GM21423 (cell line): ENCODE data around the gene GDF15.
"Not testable (repeated sequence)": the region's sequence is repeated elsewhere in the genome, so short reads cannot be mapped to it uniquely, and the experiment has no call there.

Experiments
- ATAC-seq: cut with Tn5 transposase; IDR thresholded peaks from one replicate; pipeline ENCODE4 v1.9.1; 2021; ENCODE audit warnings: mild to moderate bottlenecking, moderate library complexity; ENCODE audit not compliant: unreplicated experiment

GDF15 gene

GRCh38 chr19:18390065-18390907 lies 4.3 kb downstream of the GDF15 start:
- ATAC-seq = no peak

DNA sequence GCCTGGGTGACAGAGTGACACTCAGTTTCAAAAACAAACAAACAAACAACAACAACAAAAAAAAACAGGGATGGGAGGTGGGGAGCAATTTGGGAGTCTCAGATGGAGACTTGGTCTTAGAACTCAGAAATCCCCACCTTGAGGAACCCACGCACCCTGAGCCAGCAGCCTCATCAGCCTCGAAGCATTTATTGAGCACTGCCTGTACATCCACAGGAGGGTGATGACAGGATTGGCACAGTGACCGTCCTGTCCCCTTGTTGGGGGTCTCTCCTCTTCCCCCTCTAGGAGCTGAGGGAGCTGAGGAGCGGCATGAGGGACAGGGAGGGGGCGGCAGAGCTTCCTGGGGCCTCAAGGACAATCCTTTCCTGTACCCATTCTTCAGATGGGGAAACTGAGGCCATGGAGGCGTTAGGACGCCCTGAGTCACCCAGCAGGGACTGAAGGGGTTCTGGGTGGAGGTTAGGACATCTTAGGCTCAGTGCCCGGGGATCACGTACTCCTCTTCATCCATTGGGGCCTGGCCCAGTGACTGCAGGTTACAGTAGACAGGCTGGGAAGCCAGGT lies 5.6 kb downstream of the GDF15 start:
- no peak for ATAC-seq

- no peak for ATAC-seq
Measured at GRCh38 chr19:18392417-18392816, 6.5 kb downstream of the GDF15 start.

- no peak for ATAC-seq
Measured at GRCh38 chr19:18392926-18393325, 7.0 kb downstream of the GDF15 start.

DNA sequence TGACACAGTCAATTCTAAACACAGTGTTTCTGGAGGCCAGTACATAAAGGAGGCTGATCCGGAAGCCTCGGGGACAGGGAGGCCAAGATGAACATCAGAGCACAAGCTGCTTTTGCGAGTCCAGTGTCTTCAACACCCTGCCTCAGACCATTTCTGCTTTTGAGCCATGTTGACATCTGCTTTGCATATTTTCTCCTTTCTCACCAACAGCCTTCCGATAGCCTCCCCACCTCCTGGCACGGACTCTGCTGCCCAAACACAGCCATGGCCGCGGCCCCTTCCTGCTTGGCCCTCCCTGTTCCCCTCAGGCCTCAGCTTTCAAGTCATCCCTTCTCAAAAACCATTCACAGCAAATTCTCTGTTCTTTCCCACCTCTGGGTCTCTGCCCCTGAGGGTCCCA lies 7.9 kb downstream of the GDF15 start:
- no peak for ATAC-seq

- ATAC-seq = no peak
Measured at GRCh38 chr19:18396471-18397241, 10.7 kb downstream of the GDF15 start.

GRCh38 chr19:18397242-18398202 lies 11.6 kb downstream of the GDF15 start, which contains the start of gene LRRC25:
TSS of gene LRRC25 (minus strand) at chr19:18397622. CDS start at chr19:18396963, 659 bp downstream.
- ATAC-seq = no peak

DNA sequence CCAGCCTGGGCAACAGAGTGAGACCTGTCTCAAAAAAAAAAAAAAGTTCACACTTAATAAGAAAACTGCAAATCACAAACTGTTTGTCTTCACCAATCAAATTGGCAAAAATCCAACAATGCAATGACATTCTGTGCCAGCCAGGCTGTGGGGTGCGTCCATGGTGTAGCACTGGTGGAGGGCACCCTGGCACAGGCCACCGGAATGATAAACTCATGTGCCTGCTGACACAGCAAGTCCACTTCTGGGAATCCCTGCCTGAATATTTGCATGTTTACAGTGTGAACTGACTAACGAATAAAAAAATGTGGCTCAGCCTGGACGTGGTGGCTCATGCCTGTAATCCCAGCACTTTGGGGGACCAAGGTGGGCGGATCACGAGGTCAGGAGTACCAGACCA lies 13.1 kb downstream of the GDF15 start:
- no peak for ATAC-seq

DNA sequence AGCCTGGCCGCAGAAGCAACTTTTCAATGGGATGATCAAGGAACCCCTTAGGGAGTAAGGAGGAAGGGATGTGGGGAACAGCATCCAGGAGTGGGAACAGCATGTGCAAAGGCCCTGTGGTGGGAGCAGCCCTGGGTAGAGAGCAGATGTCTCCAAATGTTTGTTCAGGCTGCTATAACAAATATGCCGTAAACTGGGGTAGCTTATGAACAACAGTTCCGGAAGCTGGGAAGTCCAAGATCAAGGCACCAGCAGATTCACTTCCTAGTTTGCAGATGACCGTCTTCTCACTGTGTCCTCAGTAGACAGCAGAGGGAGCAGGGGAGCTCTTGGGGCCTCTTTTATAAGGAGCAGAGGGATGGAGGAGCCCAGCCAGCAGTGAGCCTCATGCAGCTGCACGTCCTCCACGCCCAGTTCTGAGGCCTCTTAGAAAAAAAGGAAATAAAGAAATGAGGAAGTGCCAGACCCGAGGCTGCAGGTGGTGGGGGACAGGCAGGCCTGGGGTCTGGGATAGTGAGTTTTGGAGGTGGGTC lies 15.7 kb downstream of the GDF15 start:
- no peak for ATAC-seq

DNA sequence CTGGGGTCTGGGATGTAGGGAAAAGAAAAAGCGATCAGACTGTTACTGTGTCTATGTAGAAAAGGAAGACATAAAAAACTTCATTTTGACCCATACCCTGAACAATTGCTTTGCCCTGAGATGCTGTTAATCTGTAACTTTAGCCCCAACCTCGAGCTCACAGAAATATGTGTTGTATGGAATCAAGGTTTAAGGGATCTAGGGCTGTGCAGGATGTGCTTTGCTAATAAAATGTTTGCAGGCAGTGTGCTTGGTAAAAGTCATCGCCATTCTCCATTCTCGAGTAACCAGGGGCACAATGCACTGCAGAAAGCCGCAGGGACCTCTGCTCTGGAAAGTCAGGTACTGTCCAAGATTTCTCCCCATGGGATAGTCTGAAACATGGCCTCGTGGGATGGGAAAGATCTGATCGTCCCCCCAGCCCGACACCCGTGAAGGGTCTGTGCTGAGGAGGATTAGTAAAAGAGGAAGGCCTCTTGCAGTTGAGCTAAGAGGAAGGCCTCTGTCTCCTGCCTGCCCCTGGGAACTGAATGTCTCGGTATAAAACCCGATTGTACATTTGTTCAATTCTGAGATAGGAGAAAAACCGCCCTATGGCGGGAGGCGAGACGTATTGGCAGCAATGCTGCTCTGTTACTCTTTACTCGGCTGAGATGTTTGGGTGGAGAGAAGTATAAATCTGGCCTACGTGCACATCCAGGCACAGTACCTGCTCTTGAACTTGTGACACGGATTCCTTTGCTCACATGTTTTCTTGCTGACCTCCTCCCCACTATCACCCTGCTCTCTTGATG lies 16.7 kb downstream of the GDF15 start:
- ATAC-seq = not testable (repeated sequence)

GRCh38 chr19:18405754-18406153 lies 19.8 kb downstream of the GDF15 start:
- ATAC-seq = not testable (repeated sequence)

DNA sequence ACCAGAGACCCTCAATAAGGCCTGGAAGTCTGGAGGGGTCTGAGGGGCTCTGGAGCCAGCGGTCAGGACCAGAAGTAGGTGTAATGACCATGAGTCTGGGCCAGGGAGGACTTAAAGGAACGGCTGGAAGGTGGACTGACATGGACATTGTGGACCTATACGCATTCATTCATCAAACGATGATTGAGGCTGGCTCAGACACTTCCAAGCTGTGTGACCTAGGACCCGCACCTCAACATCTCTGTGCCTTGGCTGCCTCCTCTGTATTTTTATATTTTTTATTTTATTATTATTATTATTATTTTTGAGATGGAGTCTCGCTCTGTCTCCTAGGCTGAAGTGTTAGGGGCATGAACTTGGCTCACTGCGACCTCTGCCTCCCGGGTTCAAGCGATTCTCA lies 20.8 kb downstream of the GDF15 start:
- no peak for ATAC-seq

DNA sequence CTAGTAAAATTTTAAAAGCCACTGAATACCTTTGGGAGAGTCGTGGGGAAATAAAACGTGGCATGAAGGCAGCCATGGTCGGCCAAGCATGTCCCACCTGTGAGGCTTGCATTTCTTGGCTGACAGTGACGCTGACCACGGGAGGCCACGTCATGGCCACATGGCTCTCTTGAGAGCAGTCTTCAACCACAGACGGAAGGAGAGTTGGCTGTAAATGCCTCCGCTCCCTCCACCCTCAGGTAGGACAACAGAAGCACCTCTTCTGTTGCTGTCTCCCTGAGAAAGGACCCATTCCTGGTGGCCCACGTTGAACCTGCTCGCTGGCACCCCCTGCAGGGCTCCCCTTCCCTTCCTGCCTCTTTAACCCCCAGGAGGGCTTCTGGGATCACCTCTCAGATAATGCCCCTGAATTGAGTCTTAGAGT lies 22.1 kb downstream of the GDF15 start:
- peak; percentile 85 for ATAC-seq

GRCh38 chr19:18412610-18413239 lies 26.8 kb downstream of the GDF15 start:
- ATAC-seq = no peak

- no peak for ATAC-seq
Measured at GRCh38 chr19:18414504-18415177, 28.7 kb downstream of the GDF15 start.

DNA sequence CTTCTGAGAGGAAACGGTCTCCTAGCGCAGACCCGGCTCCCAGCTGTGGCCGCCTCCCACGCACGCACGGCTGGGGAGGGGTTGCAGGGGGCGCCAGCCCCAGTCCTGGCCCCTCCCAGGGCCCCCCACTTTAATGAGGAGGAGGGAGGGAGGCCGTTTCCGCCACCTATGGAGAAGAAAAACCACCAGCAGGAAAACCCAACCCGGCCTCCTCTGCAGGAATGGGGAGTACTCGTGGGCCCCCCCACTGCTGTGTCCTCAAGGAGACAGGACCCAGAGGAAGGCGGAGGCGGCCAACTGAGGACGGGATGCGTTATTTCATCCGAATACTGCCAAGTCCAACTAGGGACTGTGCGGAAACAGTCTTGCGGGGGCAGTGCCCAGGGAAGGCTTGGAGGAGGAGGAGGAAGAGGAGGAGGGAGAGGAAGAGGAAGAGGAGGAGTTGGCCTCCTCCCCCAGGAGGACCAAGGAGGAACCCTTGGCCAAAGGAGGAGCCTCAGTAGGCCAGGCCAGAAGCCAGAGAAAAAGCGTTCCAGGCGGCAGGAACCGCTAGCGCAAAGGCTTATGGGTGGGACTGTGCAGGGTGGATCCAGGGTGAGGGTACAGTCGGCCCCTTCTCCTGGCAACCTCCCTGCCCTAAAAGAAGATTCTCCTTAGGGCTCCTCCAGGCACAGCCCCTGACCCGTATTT lies 29.4 kb downstream of the GDF15 start:
- no peak for ATAC-seq

- no peak for ATAC-seq
Measured at GRCh38 chr19:18416778-18417249, 30.9 kb downstream of the GDF15 start.
